H9 (cell line): ENCODE data around the gene PTPRN2. TPM values are rescaled to one million over a fixed set of nuclear protein-coding genes. Genes with fewer than 3 reads are reported as not detected.
A peak's percentile ranks its signal among the peaks of the same experiment; 100 is the strongest.

ENCODE experiments used
- DNase-seq: peaks from one replicate; pipeline ENCODE4 v3.0.0-alpha.2; 2017
- H2AFZ ChIP-seq: one replicate; pipeline ENCODE4 v1.6.1; 2013; ENCODE audit warnings: mild to moderate bottlenecking, low read length, control low read depth, moderate library complexity
- H2AK5ac ChIP-seq: 2 replicates; pipeline ENCODE4 v1.6.1; 2013; ENCODE audit warnings: low read length, control low read depth, mixed read lengths; ENCODE audit not compliant: insufficient read length
- H2BK120ac ChIP-seq: one replicate; pipeline ENCODE4 v1.6.1; 2013; ENCODE audit warnings: low read depth, mild to moderate bottlenecking, low read length, control low read depth, inconsistent platforms; ENCODE audit not compliant: poor library complexity, severe bottlenecking
- H2BK12ac ChIP-seq: 2 replicates; pipeline ENCODE4 v1.6.1; 2013; ENCODE audit warnings: low read length, control low read depth, mixed read lengths, low read depth; ENCODE audit not compliant: insufficient read length
- H2BK15ac ChIP-seq: 2 replicates; pipeline ENCODE4 v1.6.1; 2013; ENCODE audit warnings: low read depth, low read length, control low read depth
- H2BK20ac ChIP-seq: one replicate; pipeline ENCODE4 v1.6.1; 2013; ENCODE audit warnings: low read depth, mild to moderate bottlenecking, low read length, control low read depth, inconsistent platforms; ENCODE audit not compliant: poor library complexity, severe bottlenecking
- H2BK5ac ChIP-seq: 2 replicates; pipeline ENCODE4 v1.6.1; 2013; ENCODE audit warnings: low read length, control low read depth, mixed read lengths; ENCODE audit not compliant: insufficient read length
- H3K14ac ChIP-seq: 2 replicates; pipeline ENCODE4 v1.6.1; 2013; ENCODE audit warnings: low read length, control low read depth; ENCODE audit not compliant: insufficient read depth
- H3K18ac ChIP-seq: 2 replicates; pipeline ENCODE4 v1.6.1; 2013; ENCODE audit warnings: low read depth, mild to moderate bottlenecking, mixed read lengths, low read length, control low read depth; ENCODE audit not compliant: insufficient read length
- H3K23ac ChIP-seq: 2 replicates; pipeline ENCODE4 v1.6.1; 2013; ENCODE audit warnings: low read length, control low read depth, mixed read lengths, low read depth; ENCODE audit not compliant: insufficient read length
- H3K23me2 ChIP-seq: 2 replicates; pipeline ENCODE4 v1.6.1; 2013; ENCODE audit warnings: low read depth, mild to moderate bottlenecking, mixed read lengths, low read length, control low read depth; ENCODE audit not compliant: insufficient read length, poor library complexity, severe bottlenecking
- H3K27ac ChIP-seq: 2 replicates; pipeline ENCODE4 v1.5.1; 2013; ENCODE audit warnings: low read length, control low read depth, mixed read lengths, low read depth; ENCODE audit not compliant: insufficient read length
- H3K27me3 ChIP-seq: 2 replicates; pipeline ENCODE4 v1.6.1; 2013; ENCODE audit warnings: low read length, control low read depth, inconsistent platforms; ENCODE audit not compliant: insufficient read depth
- H3K4ac ChIP-seq: 2 replicates; pipeline ENCODE4 v1.6.1; 2013; ENCODE audit warnings: low read depth, mild to moderate bottlenecking, control low read depth, inconsistent platforms, low read length, moderate library complexity
- H3K4me1 ChIP-seq: 2 replicates; pipeline ENCODE4 v1.6.1; 2013; ENCODE audit warnings: low read length, control low read depth, inconsistent platforms; ENCODE audit not compliant: insufficient read depth
- H3K4me2 ChIP-seq: 2 replicates; pipeline ENCODE4 v1.6.1; 2013; ENCODE audit warnings: low read length, control low read depth, mixed read lengths; ENCODE audit not compliant: insufficient read length, insufficient read depth
- H3K56ac ChIP-seq: 2 replicates; pipeline ENCODE4 v1.6.1; 2013; ENCODE audit warnings: low read depth, mild to moderate bottlenecking, mixed read lengths, low read length, control low read depth; ENCODE audit not compliant: insufficient read length
- H3K79me1 ChIP-seq: 2 replicates; pipeline ENCODE4 v1.6.1; 2013; ENCODE audit warnings: low read depth, mild to moderate bottlenecking, moderate library complexity, low read length, control low read depth, inconsistent platforms; ENCODE audit not compliant: insufficient read depth, poor library complexity, severe bottlenecking
- H3K79me2 ChIP-seq: 2 replicates; pipeline ENCODE4 v1.6.1; 2013; ENCODE audit warnings: low read length, control low read depth, inconsistent platforms; ENCODE audit not compliant: insufficient read depth
- H3K9ac ChIP-seq: 2 replicates; pipeline ENCODE4 v1.6.1; 2013; ENCODE audit warnings: low read length, control low read depth, mixed read lengths; ENCODE audit not compliant: insufficient read length; ENCODE audit errors: extremely low read depth
- H3K9me3 ChIP-seq: one replicate; pipeline ENCODE4 v1.6.1; 2013; ENCODE audit warnings: low read depth, low read length, inconsistent platforms; ENCODE audit not compliant: control insufficient read depth
- H3T11ph ChIP-seq: one replicate; pipeline ENCODE4 v1.6.1; 2013; ENCODE audit warnings: mild to moderate bottlenecking, low read length, control low read depth, inconsistent platforms
- H4K20me1 ChIP-seq: one replicate; pipeline ENCODE4 v1.6.1; 2013; ENCODE audit not compliant: control insufficient read depth, insufficient read length, insufficient read depth
- H4K5ac ChIP-seq: 2 replicates; pipeline ENCODE4 v1.6.1; 2013; ENCODE audit warnings: low read depth, mild to moderate bottlenecking, mixed read lengths, low read length, control low read depth; ENCODE audit not compliant: insufficient read length
- H4K8ac ChIP-seq: replicated peaks from 2 replicates; pipeline ENCODE4 v1.6.1; 2013; ENCODE audit warnings: low read length, control low read depth, mixed read lengths, low read depth; ENCODE audit not compliant: insufficient read length
- H4K91ac ChIP-seq: 2 replicates; pipeline ENCODE4 v1.6.1; 2013; ENCODE audit warnings: low read depth, mild to moderate bottlenecking, moderate library complexity, mixed read lengths, low read length, control low read depth; ENCODE audit not compliant: insufficient read length
- H3K27ac Mint-ChIP-seq, 3 experiments: 2 replicates in 2 of 3; 3 replicates in 1 of 3; pipeline ENCODE4 v1.8.0; 2020 to 2021; ENCODE audit warnings: mixed read lengths in 3 of 3, mild to moderate bottlenecking in 1 of 3, moderate library complexity in 1 of 3
- H3K27me3 Mint-ChIP-seq: 2 replicates; pipeline ENCODE4 v1.8.0; 2021; ENCODE audit warnings: low read depth, mild to moderate bottlenecking, moderate library complexity, mixed read lengths
- H3K36me3 Mint-ChIP-seq, 3 experiments: 2 replicates in 2 of 3; 3 replicates in 1 of 3; pipeline ENCODE4 v1.8.0; 2020 to 2021; ENCODE audit warnings: low read depth in 3 of 3, mixed read lengths in 3 of 3; ENCODE audit not compliant: insufficient read depth in 1 of 3
- H3K4me1 Mint-ChIP-seq, 2 experiments: 2 replicates each; pipeline ENCODE4 v1.8.0; 2020; ENCODE audit warnings: mixed read lengths in 2 of 2
- H3K4me3 Mint-ChIP-seq, 2 experiments: 2 replicates in 1 of 2; 3 replicates in 1 of 2; pipeline ENCODE4 v1.8.0; 2020 to 2021; ENCODE audit warnings: mild to moderate bottlenecking in 2 of 2, mixed read lengths in 2 of 2, moderate library complexity in 1 of 2
- H3K9me3 Mint-ChIP-seq, 2 experiments: 2 replicates in 1 of 2; 3 replicates in 1 of 2; pipeline ENCODE4 v1.8.0; 2020; ENCODE audit warnings: mild to moderate bottlenecking in 2 of 2, mixed read lengths in 2 of 2, moderate library complexity in 1 of 2
- CTCF ChIP-seq: fragments of 200-600 bp; sonication (generic); conservative IDR thresholded peaks from 3 replicates; pipeline ENCODE4 v1.8.0; 2021; ENCODE audit warnings: antibody characterized with exemption, mild to moderate bottlenecking
- WGBS: extraction: QIAGEN DNeasy Blood & Tissue Kit; methylation state at CpG from one replicate; pipeline ENCODE4 v1.1.7; 2013; ENCODE audit warnings: missing lambda C conversion rate, low lambda C conversion rate, mixed read lengths; ENCODE audit not compliant: insufficient read length; ENCODE audit errors: extremely low coverage; 5-methylcytosine and 5-hydroxymethylcytosine counted together
- total RNA-seq: library from RNA; stranded (reverse); gene quantifications from 2 replicates; pipeline ENCODE4 v1.2.1, GENCODE V29; 2021

Gene PTPRN2
- total RNA-seq, 1 experiment from 2014 or later: 5.2 TPM

DNA sequence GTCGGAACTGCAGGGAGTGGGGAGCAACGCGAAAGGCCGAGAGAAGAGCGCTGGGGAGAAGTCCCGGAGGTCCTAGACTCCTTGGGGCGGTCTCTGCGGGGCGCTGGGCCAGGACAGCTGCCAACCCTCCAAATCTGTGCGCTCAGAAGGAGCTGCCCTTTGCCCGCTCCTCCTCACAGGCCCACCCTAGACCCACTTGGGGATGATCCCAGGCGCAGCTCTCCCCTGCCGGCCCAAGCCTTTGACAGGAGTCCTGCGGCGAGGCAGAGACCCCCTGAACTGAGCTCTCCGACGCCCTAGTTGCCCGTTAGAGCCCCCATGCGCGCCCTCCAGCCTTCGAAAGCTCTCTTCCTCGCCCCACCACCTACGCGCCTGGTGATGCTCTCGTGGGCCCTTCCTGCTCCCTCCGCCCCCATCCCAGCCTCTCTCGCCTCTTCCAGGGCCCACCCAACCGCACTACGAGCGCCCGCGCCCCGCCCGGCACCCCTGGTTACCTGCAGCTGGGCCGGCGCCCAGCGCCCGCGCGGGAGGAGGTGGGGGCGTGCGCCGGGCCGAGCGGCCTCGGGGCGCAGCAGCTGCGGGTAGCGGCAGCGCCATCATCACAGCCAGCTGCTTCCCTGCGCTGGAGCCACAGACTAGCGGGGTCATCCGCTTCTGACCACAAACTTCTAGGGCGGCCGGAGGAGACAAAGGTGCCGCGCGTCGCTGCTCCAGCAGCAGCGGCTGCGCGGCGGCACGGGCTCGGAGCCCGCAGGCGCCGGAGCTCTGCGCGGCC is 897.4 kb downstream of the PTPRN2 start:
- Histone ChIP-seq H3K56ac (no peak overlapping the region), H4K20me1 (no peaks in the 10 kb centered on the region), H3K23ac (no peak overlapping the region), H3K4me1 (no peaks in the 10 kb centered on the region), H2BK20ac (no peak overlapping the region), H3K9ac (no peak overlapping the region), H3K4ac (no peak overlapping the region), H4K8ac (no peak overlapping the region), H3K23me2 (peaks cover 37% of the 10 kb centered on the region), H3T11ph (no peak overlapping the region), H3K9me3 (no peaks in the 10 kb centered on the region), H2AK5ac (no peak overlapping the region), H2BK5ac (no peak overlapping the region), H3K4me2 (peak overlapping the region; percentile 23), H3K27me3 (peaks cover 76% of the 10 kb centered on the region), H4K5ac (no peak overlapping the region), H2BK12ac (no peak overlapping the region), H2BK15ac (no peak overlapping the region), H3K79me2 (no peaks in the 10 kb centered on the region), H3K18ac (no peak overlapping the region), H2AFZ (no peak overlapping the region), H3K79me1 (no peaks in the 10 kb centered on the region), H3K14ac (no peak overlapping the region), H2BK120ac (no peak overlapping the region), H4K91ac (no peak overlapping the region), H3K27ac (no peak overlapping the region)
- Mint-ChIP-seq H3K4me1 (peaks cover 16 to 36% of the 10 kb centered on the region in 2 experiments), H3K9me3 (no peaks in the 10 kb centered on the region; a peak in 1 of 5 replicates), H3K36me3 (no peaks in the 10 kb centered on the region), H3K27me3 (peaks cover 94% of the 10 kb centered on the region), H3K4me3 (peak overlapping the region; percentile 38 to 81), H3K27ac (no peak overlapping the region)
- no peak for TF ChIP-seq CTCF
- WGBS: no CpG with 5 or more reads among the region's 70 CpGs
- DNase-seq: peak; percentile 60
